Measurements from ENCODE around the gene NTSR1.

- TF ChIP-seq TAF1 (IDR thresholded peaks at IDR 0.05; ENCODE audit: low read depth, low read length): no peak
- TF ChIP-seq POLR2AphosphoS5 (IDR thresholded peaks at IDR 0.05; ENCODE audit: low read depth, low read length): no peak
- no peak for TF ChIP-seq POLR2A (IDR thresholded peaks at IDR 0.05; ENCODE audit: low read depth, low read length)
- TF ChIP-seq PAX5 (IDR thresholded peaks at IDR 0.05; ENCODE audit: insufficient read depth, low read length, severe bottlenecking): no peak
Measured at GRCh38 chr20:62784497-62784896, 75.9 kb downstream of the NTSR1 start.

Measured in GM12891 (cell line).